HG03025 (cell line): ENCODE measurements around the gene RTTN.

ENCODE experiments used
- ATAC-seq: cut with Tn5 transposase; IDR thresholded peaks from one replicate; pipeline ENCODE4 v1.9.1; 2021; ENCODE audit warnings: mild to moderate bottlenecking, moderate library complexity; ENCODE audit not compliant: unreplicated experiment, low FRiP score

Gene RTTN

GRCh38 chr18:70219688-70220087 lies 14.2 kb upstream of the RTTN start:
- no peak for ATAC-seq

- ATAC-seq = no peak
Measured at GRCh38 chr18:70216788-70217187, 11.3 kb upstream of the RTTN start.

- ATAC-seq = no peak
Measured at GRCh38 chr18:70207181-70207580, 1.7 kb upstream of the RTTN start.

- no peak for ATAC-seq
Measured at GRCh38 chr18:70200286-70200685, 5.2 kb downstream of the RTTN start.

GRCh38 chr18:70197844-70198243 lies 7.6 kb downstream of the RTTN start:
- no peak for ATAC-seq

GRCh38 chr18:70197026-70197425 lies 8.5 kb downstream of the RTTN start:
- ATAC-seq = no peak

GRCh38 chr18:70195852-70196434 lies 9.5 kb downstream of the RTTN start:
- no peak for ATAC-seq

- ATAC-seq = peak; percentile 41
Measured at GRCh38 chr18:70195014-70195614, 10.4 kb downstream of the RTTN start.

GRCh38 chr18:70194227-70194890 lies 11.1 kb downstream of the RTTN start:
- peak; percentile 78 for ATAC-seq

- no peak for ATAC-seq
Measured at GRCh38 chr18:70190529-70190928, 15.0 kb downstream of the RTTN start.

GRCh38 chr18:70188113-70188512 lies 17.4 kb downstream of the RTTN start:
- ATAC-seq = no peak

GRCh38 chr18:70183441-70183840 lies 22.0 kb downstream of the RTTN start:
- ATAC-seq = no peak

- ATAC-seq = no peak
Measured at GRCh38 chr18:70182548-70182947, 22.9 kb downstream of the RTTN start.

- ATAC-seq = no peak
Measured at GRCh38 chr18:70181725-70182124, 23.8 kb downstream of the RTTN start.

- ATAC-seq = no peak
Measured at GRCh38 chr18:70181015-70181414, 24.5 kb downstream of the RTTN start.

- ATAC-seq = no peak
Measured at GRCh38 chr18:70176537-70176936, 28.9 kb downstream of the RTTN start.

GRCh38 chr18:70175216-70175615 lies 30.3 kb downstream of the RTTN start:
- ATAC-seq = no peak

- ATAC-seq = no peak
Measured at GRCh38 chr18:70172225-70172624, 33.3 kb downstream of the RTTN start.

- no peak for ATAC-seq
Measured at GRCh38 chr18:70169747-70170146, 35.7 kb downstream of the RTTN start.

- ATAC-seq = no peak
Measured at GRCh38 chr18:70166668-70167067, 38.8 kb downstream of the RTTN start.

GRCh38 chr18:70165936-70166335 lies 39.6 kb downstream of the RTTN start:
- ATAC-seq = peak; percentile 72

GRCh38 chr18:70160073-70160678 lies 45.3 kb downstream of the RTTN start:
- no peak for ATAC-seq
